Panc1 (cell line): ENCODE results near the gene LRRC18.

Source experiments
- POLR2AphosphoS5 ChIP-seq: IDR thresholded peaks from 2 replicates; pipeline ENCODE4 v1.6.1; 2012; ENCODE audit warnings: mild to moderate bottlenecking, low read depth, low read length, moderate library complexity
- SIN3A ChIP-seq: IDR thresholded peaks from 2 replicates; pipeline ENCODE4 v1.6.1; 2012; ENCODE audit warnings: low read depth, mild to moderate bottlenecking, low read length, moderate library complexity, borderline replicate concordance; ENCODE audit not compliant: insufficient read depth
- TF ChIP-seq, protein P1 (sequence below): fragments of 450-650 bp; IDR thresholded peaks from 2 replicates; pipeline ENCODE4 v1.5.1; 2017; ENCODE audit warnings: mild to moderate bottlenecking

DNA sequence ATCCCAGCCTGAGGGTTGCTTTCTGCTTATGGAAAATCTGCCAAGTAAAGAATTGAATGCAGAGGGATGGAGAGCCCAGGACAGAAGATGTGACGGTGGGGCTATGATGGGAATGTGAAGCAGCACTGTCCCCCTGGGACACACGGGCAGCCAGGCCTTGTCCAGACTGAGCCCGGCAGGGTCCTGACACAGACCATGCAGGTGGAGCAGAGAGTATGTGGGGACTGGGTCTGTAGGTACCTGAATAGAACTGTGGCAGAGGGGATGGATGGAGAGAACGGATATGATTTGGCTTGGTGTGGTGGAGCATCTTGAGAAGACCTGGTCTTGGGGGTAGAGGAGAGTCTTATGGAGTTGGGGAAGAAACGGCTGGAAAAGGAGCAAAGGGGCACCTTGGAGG lies 732 bp upstream of the LRRC18 start:
- TF ChIP-seq, protein P1, sequence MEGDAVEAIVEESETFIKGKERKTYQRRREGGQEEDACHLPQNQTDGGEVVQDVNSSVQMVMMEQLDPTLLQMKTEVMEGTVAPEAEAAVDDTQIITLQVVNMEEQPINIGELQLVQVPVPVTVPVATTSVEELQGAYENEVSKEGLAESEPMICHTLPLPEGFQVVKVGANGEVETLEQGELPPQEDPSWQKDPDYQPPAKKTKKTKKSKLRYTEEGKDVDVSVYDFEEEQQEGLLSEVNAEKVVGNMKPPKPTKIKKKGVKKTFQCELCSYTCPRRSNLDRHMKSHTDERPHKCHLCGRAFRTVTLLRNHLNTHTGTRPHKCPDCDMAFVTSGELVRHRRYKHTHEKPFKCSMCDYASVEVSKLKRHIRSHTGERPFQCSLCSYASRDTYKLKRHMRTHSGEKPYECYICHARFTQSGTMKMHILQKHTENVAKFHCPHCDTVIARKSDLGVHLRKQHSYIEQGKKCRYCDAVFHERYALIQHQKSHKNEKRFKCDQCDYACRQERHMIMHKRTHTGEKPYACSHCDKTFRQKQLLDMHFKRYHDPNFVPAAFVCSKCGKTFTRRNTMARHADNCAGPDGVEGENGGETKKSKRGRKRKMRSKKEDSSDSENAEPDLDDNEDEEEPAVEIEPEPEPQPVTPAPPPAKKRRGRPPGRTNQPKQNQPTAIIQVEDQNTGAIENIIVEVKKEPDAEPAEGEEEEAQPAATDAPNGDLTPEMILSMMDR: no peak
- no peak for TF ChIP-seq POLR2AphosphoS5
- TF ChIP-seq SIN3A: no peak
